Anterior cingulate cortex (tissue), 58 donors: ENCODE measurements around the gene RIMS3.

Experiments used
- DNase-seq, 58 donors: peaks; one replicate each; lab custom pipeline; 2025; lab: John Stamatoyannopoulos, UW

Gene RIMS3

DNA sequence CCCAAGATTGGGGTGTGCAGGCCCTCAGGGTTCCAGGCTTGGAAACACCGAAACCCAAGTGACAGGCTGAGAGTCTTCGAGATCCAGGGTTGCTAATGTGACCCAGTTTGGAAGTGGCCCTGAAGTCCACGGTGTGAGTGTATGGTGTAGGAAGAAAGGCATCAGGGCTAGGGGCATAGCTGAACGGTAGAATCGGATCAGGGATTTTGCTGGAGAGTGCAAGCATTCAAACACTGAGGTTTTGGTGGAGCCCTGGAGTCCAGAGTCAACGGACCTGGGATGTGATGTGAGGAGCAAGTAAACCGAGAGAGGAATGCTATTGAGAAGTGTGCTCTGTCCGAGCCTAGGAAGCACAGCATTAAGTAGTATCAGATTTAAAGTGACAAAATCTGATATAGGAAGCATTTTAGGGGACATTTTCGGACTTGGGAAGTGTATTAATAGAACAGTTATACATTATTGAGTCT lies 27.0 kb upstream of the RIMS3 start:
- DNase-seq: peak in 19 of 58 donors; percentile 49 to 75 (median 66)

DNA sequence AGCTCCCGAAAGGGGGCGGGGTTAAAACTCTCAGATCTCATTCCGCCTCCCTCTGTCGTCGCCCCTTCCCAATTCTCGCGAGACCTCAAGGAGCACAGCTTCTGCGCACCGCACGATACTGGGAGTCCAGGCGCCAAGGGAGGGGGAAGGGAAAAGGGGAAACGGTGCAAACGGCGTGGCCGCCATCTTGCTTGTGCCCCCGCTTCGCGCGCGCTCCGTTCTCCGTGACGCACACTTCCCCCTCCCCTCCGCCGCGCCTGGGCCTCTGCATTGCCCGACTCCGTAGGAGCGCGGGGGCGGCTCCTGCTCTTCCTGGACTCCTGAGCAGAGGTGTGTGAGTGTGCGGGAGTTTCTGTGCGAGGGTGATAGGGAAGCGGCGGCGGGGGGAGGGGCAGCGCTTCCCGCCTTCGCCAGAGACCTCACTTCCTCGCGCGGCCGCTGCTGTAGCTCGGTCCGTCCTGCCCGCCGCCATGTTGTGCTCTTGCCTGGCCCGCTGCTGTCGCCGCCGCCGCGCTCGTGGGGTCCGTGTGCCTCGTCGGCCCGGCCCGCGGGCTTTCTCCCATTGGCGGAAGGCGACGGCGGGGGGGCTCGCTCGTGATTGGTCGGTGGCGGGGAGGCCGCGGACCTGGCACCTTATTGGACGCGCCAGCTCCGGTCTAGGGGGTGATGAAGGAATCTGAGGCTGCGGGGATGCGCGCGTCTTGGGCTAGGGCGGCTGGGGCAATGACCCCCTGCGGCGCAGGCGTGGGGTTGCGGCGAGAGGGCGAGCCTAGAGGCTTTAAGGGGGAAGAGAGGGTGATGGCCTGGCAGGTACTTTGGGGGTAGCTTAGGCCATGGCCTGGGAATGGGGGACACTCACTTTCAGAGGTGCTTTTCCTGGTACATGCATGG lies 26.3 kb upstream of the RIMS3 start, which contains the start of gene NFYC:
NFYC (plus strand) TSS at position 167 of the 891 bp plus-strand sequence. CDS start 47,140 bp downstream, outside the sequence.
- peak; percentile 65 to 97 (median 92) for DNase-seq

DNA sequence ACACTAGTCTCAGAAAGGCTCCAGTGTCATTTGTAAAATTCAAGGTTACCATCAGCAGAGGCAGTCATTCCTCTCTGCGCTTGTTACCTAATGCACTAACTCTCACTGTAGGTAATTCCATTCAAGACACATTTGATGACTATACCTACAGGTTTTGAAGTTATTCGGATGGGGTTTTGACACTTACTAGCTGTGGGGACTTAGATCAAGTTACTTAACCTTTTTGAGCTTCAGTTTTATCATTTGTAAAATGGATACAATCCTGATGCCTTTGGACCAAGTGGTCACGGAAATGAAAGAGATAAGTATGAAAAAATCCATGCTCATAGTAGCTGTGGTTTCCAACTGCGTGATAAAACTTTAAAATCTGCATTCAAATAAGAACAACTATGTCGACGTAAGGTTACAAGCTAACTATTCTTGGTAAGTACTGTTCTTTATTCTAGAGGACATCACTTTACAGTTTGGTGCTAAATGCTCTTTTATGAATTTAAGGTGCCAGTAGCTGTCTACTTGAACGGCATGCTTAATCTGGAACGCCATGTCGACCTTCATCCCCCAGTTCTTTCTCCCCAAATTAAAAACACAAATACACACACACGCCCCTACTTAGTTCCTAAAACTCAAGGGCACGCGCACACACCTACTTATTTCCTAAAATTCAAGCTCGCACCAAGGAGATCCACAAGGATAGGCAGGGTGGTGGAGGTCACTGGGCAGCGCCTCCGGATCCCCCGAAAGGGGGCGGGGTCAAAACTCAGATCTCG lies 25.5 kb upstream of the RIMS3 start:
- no peak for DNase-seq

DNA sequence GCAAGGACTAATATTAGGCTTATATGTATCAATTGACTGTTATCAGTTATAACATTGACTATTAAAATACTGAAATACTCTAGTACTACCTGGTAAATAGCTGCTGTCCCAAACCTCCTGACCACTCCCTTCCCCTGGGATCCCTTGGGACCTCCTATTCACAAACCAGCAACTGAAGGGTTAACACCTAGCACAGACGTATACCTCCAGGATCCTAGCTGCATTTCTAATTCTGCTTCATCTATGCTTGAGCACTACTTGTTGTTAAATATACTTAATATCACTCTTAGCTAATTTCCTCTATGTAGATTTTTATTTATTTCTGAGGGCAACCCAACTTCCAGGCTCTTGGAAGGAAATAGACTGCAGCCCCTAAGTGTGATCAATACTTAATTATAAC lies 24.3 kb upstream of the RIMS3 start:
- DNase-seq: no peak

DNA sequence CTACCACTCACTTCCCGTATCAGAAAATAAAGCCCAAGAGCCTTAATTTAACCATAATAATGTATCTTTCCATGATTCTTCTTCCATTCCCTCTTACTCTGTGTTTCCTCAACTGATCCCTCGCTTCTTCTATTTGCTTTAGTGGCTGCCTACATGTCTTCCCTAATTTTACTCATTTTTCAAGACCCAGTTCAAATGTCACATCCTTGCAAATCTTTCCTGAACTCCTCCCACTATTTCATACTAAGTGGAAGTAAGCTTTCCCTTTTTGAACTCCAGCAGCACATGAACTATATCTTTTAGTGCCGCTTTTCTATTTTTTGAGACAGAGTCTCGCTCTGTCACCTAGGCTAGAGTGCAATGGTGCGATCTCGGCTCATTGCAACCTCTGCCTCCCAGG lies 22.2 kb upstream of the RIMS3 start:
- no peak for DNase-seq

DNA sequence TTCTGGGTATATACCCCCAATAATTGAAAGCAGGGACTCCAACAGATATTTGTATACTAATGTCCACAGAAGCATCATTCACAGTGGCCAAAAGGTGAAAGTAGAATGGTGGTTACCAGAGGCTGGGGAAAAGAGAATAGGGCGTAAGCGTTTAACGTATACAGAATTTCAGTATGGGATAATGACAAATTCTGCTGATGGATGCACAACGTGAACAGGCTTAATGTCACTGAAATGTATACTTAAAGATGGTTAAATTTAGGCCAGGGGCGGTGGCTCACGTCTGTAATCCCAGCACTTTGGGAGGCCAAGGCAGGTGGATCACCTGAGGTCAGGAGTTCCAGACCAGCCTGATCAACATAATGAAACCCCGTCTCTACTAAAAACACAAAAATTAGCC lies 21.6 kb upstream of the RIMS3 start:
- DNase-seq: no peak

DNA sequence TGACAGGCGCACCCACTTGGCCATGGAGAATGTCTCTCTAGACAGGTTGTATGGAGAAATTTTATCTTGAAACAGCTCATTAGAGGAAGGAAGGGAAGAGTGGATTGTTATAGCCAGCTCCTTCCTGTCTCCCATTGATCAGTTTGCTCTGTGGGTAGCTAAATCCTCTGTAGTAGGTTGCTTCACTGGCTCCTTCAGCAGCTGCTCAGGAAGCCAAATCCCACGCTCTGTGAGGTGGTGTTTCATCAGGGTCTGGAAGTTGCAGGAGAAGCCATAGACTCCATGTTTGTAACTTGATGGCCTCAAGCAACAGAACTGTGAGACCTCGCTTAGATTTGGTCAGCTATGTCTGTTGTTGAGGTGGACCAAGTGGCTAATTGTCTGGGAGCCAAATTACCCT lies 19.2 kb upstream of the RIMS3 start:
- no peak for DNase-seq

DNA sequence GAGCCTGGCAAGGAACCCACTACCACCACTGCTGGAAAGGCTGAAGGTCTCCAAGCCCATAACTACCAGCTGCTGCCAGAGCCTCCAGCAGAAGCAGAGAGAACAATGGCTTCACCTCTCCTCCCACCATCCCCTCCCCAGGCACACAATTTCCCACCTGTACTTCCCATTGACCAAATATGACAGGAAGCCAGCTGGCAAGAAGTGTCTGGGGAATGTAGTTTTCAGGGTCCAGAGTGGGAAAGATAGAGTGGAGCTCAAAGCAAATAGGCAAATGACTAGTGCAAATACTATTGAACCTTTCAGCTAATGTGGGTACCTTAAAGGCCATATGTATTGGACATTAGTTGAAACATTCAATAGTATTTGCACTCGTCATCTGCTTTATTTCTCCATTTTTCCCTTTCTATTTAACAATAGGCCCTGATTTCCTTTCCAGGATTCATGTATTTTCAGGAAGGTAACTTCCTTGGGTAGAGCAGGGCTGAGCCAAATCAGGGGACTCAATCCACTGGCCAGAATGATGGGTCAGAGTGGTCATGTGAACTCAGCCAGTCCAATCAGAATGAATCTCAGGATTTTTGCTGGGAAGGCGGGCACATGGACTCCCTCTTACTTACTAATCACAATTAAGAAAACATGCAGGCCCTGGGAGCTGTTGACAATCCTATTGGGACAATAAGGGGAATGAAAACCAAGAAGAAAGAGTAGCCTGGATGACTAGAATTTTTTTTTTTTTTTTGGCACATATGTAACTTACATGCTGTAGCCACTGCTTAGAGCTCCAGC lies 13.9 kb upstream of the RIMS3 start:
- DNase-seq: no peak

DNA sequence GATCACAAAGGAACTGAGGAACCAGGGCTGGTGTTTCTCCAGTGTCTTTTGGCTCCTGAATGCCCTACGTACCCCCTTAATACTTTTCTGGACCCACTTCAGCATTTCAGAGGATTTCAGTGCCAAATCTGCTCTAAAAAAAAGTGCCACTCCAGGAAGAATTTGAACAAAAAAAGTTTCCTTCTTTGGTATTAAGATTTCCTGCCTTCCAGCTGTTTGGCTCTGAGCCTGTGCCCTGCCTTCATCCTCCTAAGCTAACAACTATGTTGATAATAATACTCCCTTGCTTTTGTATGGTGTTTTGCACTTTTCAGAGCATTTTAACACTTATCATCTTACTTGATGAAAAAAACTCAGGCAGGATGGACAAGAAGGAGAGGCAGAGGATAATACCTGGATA lies 11.0 kb upstream of the RIMS3 start:
- no peak for DNase-seq

DNA sequence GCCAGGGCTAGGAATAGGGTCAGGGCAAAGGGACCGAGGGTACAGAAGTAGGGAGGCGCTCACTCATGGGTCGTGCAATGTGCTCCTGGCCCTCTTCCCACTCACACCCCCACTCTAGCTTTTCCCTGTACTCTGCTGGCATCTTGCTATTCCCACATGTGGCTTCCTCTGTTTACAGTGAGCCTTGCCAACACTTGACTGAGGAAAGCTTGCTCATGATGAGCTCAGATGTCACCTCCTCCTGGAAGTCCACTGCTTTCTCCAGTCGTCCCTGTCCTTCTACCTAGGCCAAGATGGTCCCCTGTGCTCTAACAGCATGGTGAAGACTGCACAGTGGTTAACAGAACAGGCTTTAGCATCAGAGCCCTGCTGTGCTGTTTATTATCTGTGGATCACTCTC lies 8.0 kb upstream of the RIMS3 start:
- no peak for DNase-seq

DNA sequence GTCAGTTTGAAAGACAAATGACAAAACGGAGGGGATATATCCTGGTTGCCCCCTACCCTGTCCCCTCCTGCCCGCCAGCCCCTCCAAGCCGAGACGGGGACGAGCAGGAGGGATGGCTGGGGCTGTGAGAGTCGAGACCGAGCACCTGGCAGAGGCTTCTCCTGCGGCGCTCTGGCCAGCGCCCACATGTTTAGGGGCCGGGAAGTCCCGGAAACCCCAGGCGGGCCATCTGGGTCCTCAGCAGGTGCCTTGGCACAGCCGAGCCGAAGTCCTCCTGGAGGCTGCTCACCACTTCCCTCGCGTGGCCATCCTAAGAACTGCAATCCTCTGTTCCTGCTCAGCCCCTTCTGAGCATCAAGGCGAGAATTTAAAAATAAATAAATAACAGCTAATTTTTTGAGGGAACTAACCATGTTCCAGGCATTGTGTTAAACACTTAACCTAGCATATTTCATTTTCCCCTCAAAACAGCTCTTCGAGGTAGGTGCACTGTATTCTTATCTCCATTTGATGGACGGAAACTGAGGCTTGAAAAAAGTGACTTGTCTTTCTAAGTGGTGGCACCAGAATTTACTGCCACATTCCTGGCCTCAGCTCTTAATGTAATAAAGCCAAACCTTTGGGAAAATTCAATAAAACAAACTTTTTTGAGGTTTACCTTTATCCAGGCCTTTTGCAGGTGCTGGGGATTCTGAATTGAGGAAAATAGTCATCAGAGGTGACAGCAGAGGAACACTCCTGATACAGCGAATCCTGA lies 3.5 kb upstream of the RIMS3 start:
- peak in 53 of 58 donors; percentile 20 to 86 (median 56) for DNase-seq

DNA sequence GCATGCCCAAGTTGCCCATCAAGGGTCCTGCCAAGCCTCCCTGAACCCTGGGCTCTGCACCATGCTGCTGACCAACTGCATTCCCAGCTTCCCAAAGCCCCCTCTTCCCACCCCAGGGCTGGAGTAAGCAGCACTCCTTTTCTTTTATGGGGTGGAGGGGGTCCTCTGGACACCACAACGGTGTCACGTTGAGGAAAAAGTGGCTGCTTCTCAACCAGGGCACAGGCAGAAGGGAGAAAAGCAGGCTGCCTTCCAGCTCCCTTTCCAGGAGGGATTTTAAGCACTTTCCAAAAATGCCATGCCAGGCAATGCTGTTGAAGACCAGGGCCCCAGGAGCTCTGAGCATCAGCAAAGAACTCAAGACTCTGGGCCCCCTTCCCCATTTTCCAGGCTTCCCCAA lies 691 bp downstream of the RIMS3 start:
- no peak for DNase-seq

DNA sequence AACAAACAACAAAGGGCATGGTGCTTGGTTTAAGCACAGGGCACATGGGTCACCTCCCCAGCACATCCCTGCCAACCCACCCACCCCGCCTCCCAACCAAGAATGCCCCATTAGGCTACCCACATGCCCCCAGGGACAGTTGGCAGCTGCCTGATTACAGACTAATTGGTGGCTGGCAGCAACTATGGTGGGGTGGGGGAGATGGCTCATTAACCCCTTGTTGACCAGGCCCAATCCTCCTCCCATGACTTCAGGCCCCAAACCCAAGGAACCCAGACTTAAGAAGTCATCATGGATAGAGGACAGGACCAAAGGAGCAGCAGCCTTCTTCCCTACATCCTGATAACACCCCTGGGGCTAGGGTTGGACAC lies 1.3 kb downstream of the RIMS3 start:
- no peak for DNase-seq

DNA sequence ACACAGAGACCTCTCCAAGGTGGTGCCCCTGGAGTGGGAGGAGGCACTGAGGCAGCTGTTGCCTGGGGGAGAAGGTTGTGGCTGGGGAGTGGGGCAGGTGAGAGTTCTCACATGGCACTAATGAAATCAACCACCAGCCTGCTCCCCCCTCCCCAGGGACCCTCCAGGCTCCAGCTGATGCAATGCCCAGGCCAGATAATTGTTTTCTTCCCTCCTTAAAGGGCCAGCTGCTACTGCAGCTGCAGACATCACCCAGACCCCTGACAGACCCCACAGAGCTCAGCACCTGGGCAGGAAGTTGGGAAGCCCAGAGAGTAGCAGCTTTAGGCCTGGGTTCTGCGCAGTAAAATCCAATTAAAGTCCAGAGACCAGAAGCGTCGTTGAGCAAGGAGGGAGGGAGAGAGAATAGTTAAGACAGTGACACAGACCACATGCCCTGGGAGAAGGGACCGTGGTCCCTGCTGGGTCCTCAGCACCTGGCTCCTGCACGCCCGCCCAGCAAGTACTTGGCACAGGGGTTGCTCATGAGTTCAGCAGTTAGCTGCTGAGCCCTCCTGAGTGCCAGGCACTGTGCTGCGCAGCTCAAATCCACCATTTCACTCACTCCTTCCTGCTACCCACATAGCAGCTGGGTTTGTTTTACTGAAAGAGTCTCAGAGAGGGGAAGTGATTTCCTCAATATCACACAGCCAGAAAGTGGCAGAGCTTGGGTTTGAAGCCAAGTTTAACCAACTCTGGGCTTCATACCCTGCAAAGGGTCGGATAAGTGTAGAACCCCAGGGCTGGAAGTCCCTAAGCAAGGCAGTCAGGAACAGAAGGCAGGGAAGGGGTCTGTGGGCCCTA lies 1.9 kb downstream of the RIMS3 start:
- no peak for DNase-seq

DNA sequence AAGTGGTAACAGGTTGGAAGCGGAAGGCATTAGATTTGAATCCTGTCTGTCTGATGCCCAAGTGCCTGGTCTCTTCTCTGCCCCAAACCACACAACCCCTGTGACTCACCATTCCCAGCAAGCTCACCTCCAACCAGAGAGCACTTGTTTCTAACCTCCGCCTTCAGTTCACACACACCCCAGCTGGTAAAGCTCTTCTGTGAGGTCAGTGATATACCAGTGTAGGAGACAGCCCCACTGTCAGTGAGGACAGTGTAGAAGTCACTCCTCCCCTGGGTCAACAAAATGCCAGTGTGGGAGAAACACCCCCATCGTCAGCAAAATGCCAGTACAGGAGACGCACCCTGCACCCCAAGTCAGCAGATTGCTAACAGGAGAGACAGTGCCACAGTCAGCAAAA lies 2.6 kb downstream of the RIMS3 start:
- DNase-seq: peak in 1 of 58 donors; percentile 21

DNA sequence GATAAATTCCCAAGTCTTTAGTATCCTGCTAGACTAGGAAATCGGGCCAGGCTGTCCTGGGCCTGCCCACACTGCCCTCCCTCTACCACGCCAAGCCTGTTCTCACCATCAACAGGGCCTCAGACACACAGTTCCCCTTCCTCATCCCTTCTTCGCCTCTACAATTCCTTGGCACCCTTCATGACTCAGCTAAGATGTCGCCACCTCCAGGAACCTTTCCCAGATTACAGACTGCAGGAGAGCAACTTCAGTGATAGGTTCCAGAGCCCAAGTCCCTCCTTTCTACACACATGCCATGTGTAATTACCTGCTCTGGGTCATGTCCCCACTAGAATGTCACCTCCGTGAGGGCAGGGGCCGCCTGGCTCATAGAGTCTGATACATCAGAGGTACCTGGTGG lies 3.3 kb downstream of the RIMS3 start:
- no peak for DNase-seq

DNA sequence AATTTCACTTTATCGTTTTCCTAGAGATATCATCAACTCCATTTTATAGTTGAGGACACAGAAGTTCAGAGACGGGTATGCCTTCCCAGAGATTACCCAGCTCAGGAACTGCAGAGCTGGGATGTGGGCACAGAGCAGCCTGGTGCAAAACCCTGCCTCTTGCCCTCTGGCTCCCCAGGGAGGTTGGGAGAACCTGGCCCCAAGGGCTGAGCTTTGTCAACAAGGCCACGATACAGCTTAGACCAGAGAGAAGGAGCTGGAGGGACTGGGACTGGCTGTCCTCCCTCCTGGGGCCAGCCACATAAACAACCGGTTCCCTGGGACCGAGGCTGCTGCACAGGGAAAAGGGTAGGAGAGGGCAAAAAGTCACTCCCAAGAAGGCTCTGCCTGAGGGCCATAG lies 3.8 kb downstream of the RIMS3 start:
- DNase-seq: no peak

DNA sequence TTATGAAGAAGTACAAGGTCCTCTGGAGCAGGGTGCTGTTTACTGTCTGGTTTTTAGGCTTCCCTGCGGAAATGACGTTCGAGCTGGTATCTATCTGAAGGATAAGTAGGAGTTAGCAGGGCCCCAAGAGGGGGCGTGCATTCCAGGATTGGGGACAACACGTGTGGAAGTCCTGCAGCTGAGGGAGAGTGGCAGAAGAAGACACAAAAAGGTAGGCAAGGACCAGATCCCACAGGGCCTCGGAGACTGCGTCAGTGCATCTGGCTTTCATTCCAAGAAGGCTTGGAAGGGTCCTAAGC lies 5.9 kb downstream of the RIMS3 start:
- peak in 5 of 58 donors; percentile 7 to 48 (median 39) for DNase-seq
